H1 (cell line): Measurements from ENCODE around the gene CALHM3. TPM values are rescaled to one million over a fixed set of nuclear protein-coding genes. Genes with fewer than 3 reads are reported as not detected.

Experiments
- CTCF ChIA-PET: fragments of 300-600 bp; sonication (Branson Sonifier 250); formaldehyde crosslinking; loops from one replicate; lab custom pipeline; 2021; ENCODE audit not compliant: partially characterized antibody; lab: Charles Lee
- POLR2A ChIA-PET: fragments of 300-600 bp; sonication (Branson Sonifier 250); formaldehyde crosslinking; loops from one replicate; lab custom pipeline; 2021; ENCODE audit warnings: inconsistent platforms; ENCODE audit not compliant: partially characterized antibody; lab: Charles Lee
- DNase-seq, 2 experiments: peaks; one replicate each; pipeline versions ENCODE4 v3.0.0 to v3.0.0-alpha.2; 2010 to 2022; ENCODE audit warnings: low spot score in 2 of 2, low read depth in 1 of 2, mixed read lengths in 1 of 2
- FAIRE-seq: peaks from 2 replicates; lab custom pipeline; 2011; peaks lifted over from hg19 to GRCh38; lab: Jason Lieb, UNC
- H2AFZ ChIP-seq: 2 replicates; pipeline ENCODE4 v1.8.1; 2012; ENCODE audit warnings: low read length, inconsistent platforms
- H2AK5ac ChIP-seq: 2 replicates; pipeline ENCODE4 v1.6.1; 2013; ENCODE audit warnings: low read depth, low read length
- H2BK120ac ChIP-seq: replicated peaks from 2 replicates; pipeline ENCODE3; 2013; ENCODE audit warnings: low read depth, low read length, inconsistent platforms
- H2BK12ac ChIP-seq: 2 replicates; pipeline ENCODE4 v1.6.1; 2013; ENCODE audit warnings: low read depth, low read length
- H2BK15ac ChIP-seq: 2 replicates; pipeline ENCODE4 v1.6.1; 2013; ENCODE audit warnings: low read length
- H2BK20ac ChIP-seq: 2 replicates; pipeline ENCODE4 v1.6.1; 2013; ENCODE audit warnings: low read length
- H2BK5ac ChIP-seq: 2 replicates; pipeline ENCODE4 v1.6.1; 2013; ENCODE audit warnings: low read depth, low read length
- H3K14ac ChIP-seq: 2 replicates; pipeline ENCODE4 v1.6.1; 2013; ENCODE audit warnings: inconsistent platforms; ENCODE audit not compliant: insufficient read length
- H3K18ac ChIP-seq: 2 replicates; pipeline ENCODE4 v1.6.1; 2013; ENCODE audit warnings: low read length; ENCODE audit errors: extremely low read depth
- H3K23ac ChIP-seq: 2 replicates; pipeline ENCODE4 v1.6.1; 2013; ENCODE audit warnings: inconsistent platforms; ENCODE audit not compliant: insufficient read length
- H3K23me2 ChIP-seq: 2 replicates; pipeline ENCODE4 v1.6.1; 2013; ENCODE audit warnings: low read depth, low read length
- H3K27ac ChIP-seq: 2 replicates; pipeline ENCODE4 v1.6.1; 2011; ENCODE audit warnings: low read depth, low read length, inconsistent platforms
- H3K27me3 ChIP-seq, 4 experiments: replicated peaks in 1 of 4; 1 replicate in 1 of 4; 2 replicates in 3 of 4; pipeline versions ENCODE4 v1.6.1 to v1.8.1; 2011 to 2013; ENCODE audit warnings: low read length in 3 of 4, mild to moderate bottlenecking in 3 of 4, inconsistent platforms in 2 of 4, mixed read lengths in 2 of 4, moderate library complexity in 1 of 4; ENCODE audit not compliant: control insufficient read depth in 3 of 4, insufficient read depth in 3 of 4; ENCODE audit errors: extremely low read depth in 1 of 4
- H3K36me3 ChIP-seq, 4 experiments: 2 replicates each; pipeline versions ENCODE4 v1.6.1 to v1.8.1; 2011 to 2013; ENCODE audit warnings: mild to moderate bottlenecking in 4 of 4, low read length in 3 of 4, moderate library complexity in 2 of 4, control low read depth in 1 of 4, inconsistent platforms in 1 of 4; ENCODE audit not compliant: insufficient read depth in 4 of 4, control insufficient read depth in 2 of 4
- H3K4ac ChIP-seq: replicated peaks from 2 replicates; pipeline ENCODE3; 2013; ENCODE audit warnings: low read length, low read depth, mixed read lengths, inconsistent platforms; ENCODE audit not compliant: insufficient read length
- H3K4me1 ChIP-seq, 4 experiments: replicated peaks in 1 of 4; 1 replicate in 1 of 4; 2 replicates in 3 of 4; pipeline versions ENCODE4 v1.6.1 to v1.8.1; 2011 to 2013; ENCODE audit warnings: low read length in 3 of 4, inconsistent platforms in 2 of 4, mixed read lengths in 1 of 4; ENCODE audit not compliant: insufficient read depth in 4 of 4, control insufficient read depth in 3 of 4
- H3K4me2 ChIP-seq, 2 experiments: 2 replicates each; pipeline versions ENCODE4 v1.6.1 to v1.8.1; 2011 to 2013; ENCODE audit warnings: low read depth in 2 of 2, low read length in 2 of 2, control low read depth in 1 of 2, inconsistent platforms in 1 of 2, mild to moderate bottlenecking in 1 of 2; ENCODE audit not compliant: insufficient read depth in 1 of 2
- H3K4me3 ChIP-seq, 4 experiments: fragments of 200-600, 300-600 bp in 1 of 4; sonication (generic), shearing (Covaris generic), sonication (Bioruptor Twin) in 1 of 4; 2 replicates each; pipeline versions ENCODE4 v1.5.1 to v1.8.1; 2011 to 2016; ENCODE audit warnings: low read length in 4 of 4, low read depth in 3 of 4, control low read depth in 2 of 4, inconsistent platforms in 2 of 4, mild to moderate bottlenecking in 2 of 4, mixed read lengths in 1 of 4, moderate library complexity in 1 of 4; ENCODE audit not compliant: insufficient read depth in 2 of 4; ENCODE audit errors: extremely low read depth in 1 of 4
- H3K56ac ChIP-seq: replicated peaks from 2 replicates; pipeline ENCODE3; 2013; ENCODE audit warnings: low read depth, mild to moderate bottlenecking, mixed read lengths, low read length, inconsistent platforms; ENCODE audit not compliant: insufficient read length
- H3K79me1 ChIP-seq: 2 replicates; pipeline ENCODE4 v1.6.1; 2013; ENCODE audit warnings: low read depth, low read length, control low read depth
- H3K79me2 ChIP-seq, 2 experiments: 2 replicates each; pipeline versions ENCODE4 v1.6.1 to v1.8.1; 2012 to 2013; ENCODE audit warnings: low read length in 2 of 2, mild to moderate bottlenecking in 2 of 2, inconsistent platforms in 1 of 2; ENCODE audit not compliant: insufficient read depth in 2 of 2, control insufficient read depth in 1 of 2
- H3K9ac ChIP-seq, 4 experiments: replicated peaks in 1 of 4; 1 replicate in 1 of 4; 2 replicates in 3 of 4; pipeline versions ENCODE4 v1.6.1 to v1.8.1; 2011 to 2013; ENCODE audit warnings: low read depth in 3 of 4, low read length in 3 of 4, control low read depth in 2 of 4, mild to moderate bottlenecking in 2 of 4, moderate library complexity in 2 of 4, inconsistent platforms in 1 of 4; ENCODE audit errors: extremely low read depth in 1 of 4
- H3K9me3 ChIP-seq, 2 experiments: 2 replicates each; pipeline versions ENCODE4 v1.6.1 to v1.8.1; 2012 to 2013; ENCODE audit warnings: mild to moderate bottlenecking in 2 of 2, moderate library complexity in 2 of 2, control low read depth in 1 of 2, inconsistent platforms in 1 of 2, low read depth in 1 of 2, low read length in 1 of 2, mixed read lengths in 1 of 2; ENCODE audit not compliant: insufficient read depth in 2 of 2
- H4K20me1 ChIP-seq, 2 experiments: replicated peaks in 1 of 2; 2 replicates each; pipeline versions ENCODE3 to v1.8.1; 2011 to 2013; ENCODE audit warnings: inconsistent platforms in 2 of 2, low read length in 2 of 2, mild to moderate bottlenecking in 1 of 2; ENCODE audit not compliant: insufficient read depth in 2 of 2, control insufficient read depth in 1 of 2
- H4K5ac ChIP-seq: 2 replicates; pipeline ENCODE4 v1.6.1; 2013; ENCODE audit warnings: low read length, low read depth, mixed read lengths, inconsistent platforms; ENCODE audit not compliant: insufficient read length
- H4K8ac ChIP-seq: 2 replicates; pipeline ENCODE4 v1.8.0; 2013; ENCODE audit warnings: mild to moderate bottlenecking, moderate library complexity, low read length, inconsistent platforms; ENCODE audit not compliant: insufficient read depth; ENCODE audit errors: extremely low read depth
- H4K91ac ChIP-seq: replicated peaks from 2 replicates; pipeline ENCODE3; 2013; ENCODE audit warnings: low read length, mixed read lengths, inconsistent platforms; ENCODE audit not compliant: insufficient read length
- CBX8 ChIP-seq: fragments of 300-800, 300-1000 bp; sonication (generic); IDR thresholded peaks from 2 replicates; pipeline ENCODE4 v1.7.1; 2016; ENCODE audit warnings: low read depth, low read length, borderline replicate concordance
- GABPA ChIP-seq: IDR thresholded peaks from 2 replicates; pipeline ENCODE4 v1.6.1; 2011; ENCODE audit warnings: mild to moderate bottlenecking, low read length, moderate library complexity, borderline replicate concordance; ENCODE audit not compliant: insufficient read depth
- GTF2F1 ChIP-seq: IDR thresholded peaks from 2 replicates; pipeline ENCODE4 v1.6.1; 2012; ENCODE audit warnings: low read depth, low read length, improper control_type of control experiment, borderline replicate concordance
- KDM1A ChIP-seq: fragments of 200-600, 300-600 bp; sonication (generic); IDR thresholded peaks from 2 replicates; pipeline ENCODE4 v1.7.1; 2016; ENCODE audit warnings: mild to moderate bottlenecking, low read length, borderline replicate concordance
- RBBP5 ChIP-seq: IDR thresholded peaks from 2 replicates; pipeline ENCODE4 v1.7.1; 2012; ENCODE audit warnings: low read depth, mild to moderate bottlenecking, inconsistent platforms, low read length, moderate library complexity, borderline replicate concordance
- WGBS, 2 experiments: shearing (Covaris generic) in 1 of 2; methylation state at CpG; one replicate each; pipeline versions ENCODE4 v1.1.6 to v1.1.7; 2013 to 2015; ENCODE audit warnings: low lambda C conversion rate in 2 of 2, mixed read lengths in 2 of 2, inconsistent platforms in 1 of 2, low coverage in 1 of 2, missing lambda C conversion rate in 1 of 2; ENCODE audit not compliant: insufficient replicate concordance in 2 of 2, insufficient coverage in 1 of 2, insufficient read length in 1 of 2; ENCODE audit errors: extremely low coverage in 1 of 2, missing lambda C conversion rate in 1 of 2; 5-methylcytosine and 5-hydroxymethylcytosine counted together
- polyA plus RNA-seq, 7 experiments: library from polyadenylated mRNA; depleted of rRNA in 3 of 7; stranded (reverse) in 5 of 7; unstranded in 2 of 7; fragments of >200 nt in 5 of 7; fragments of 200-250 nt in 2 of 7; gene quantifications; 1 replicate in 5 of 7; 2 replicates in 1 of 7; 4 replicates in 1 of 7; pipeline versions ENCODE4 v1.2.1 to v1.2.3, GENCODE V29; 2011 to 2013; ENCODE audit warnings: missing spikeins in 2 of 7, mixed read lengths in 2 of 7
- total RNA-seq: library from RNA; stranded (reverse); fragmentation: NEBNext Ultra II Directional; extraction: Animal tissue kit (Norgen Biotek cat#: 25700); gene quantifications from 2 replicates; pipeline ENCODE4 v1.2.1, GENCODE V29; 2021

CALHM3 gene
- total and polyA plus RNA-seq, 2 of the 8 experiments (the other 6 are each of a cell fraction or from before 2014, with no cell fraction given) = 0.17 to 0.60 TPM

- Histone ChIP-seq H3K9me3 (no peaks in the 10 kb centered on the region), H2BK20ac (no peak overlapping the region), H4K5ac (no peak overlapping the region), H3K23ac (no peak overlapping the region), H3K4me1 (no peaks in the 10 kb centered on the region), H4K91ac (no peak overlapping the region), H3K56ac (no peak overlapping the region), H4K20me1 (no peaks in the 10 kb centered on the region), H3K79me2 (no peaks in the 10 kb centered on the region), H3K14ac (no peak overlapping the region), H3K4ac (no peak overlapping the region), H3K4me3 (no peak overlapping the region), H3K23me2 (no peaks in the 10 kb centered on the region), H2AFZ (no peak overlapping the region), H3K4me2 (no peak overlapping the region), H3K9ac (no peak overlapping the region), H2BK15ac (no peak overlapping the region), H2BK5ac (no peak overlapping the region), H3K18ac (no peak overlapping the region), H2BK120ac (no peak overlapping the region), H2BK12ac (no peak overlapping the region), H3K27me3 (no peaks in the 10 kb centered on the region), H2AK5ac (no peak overlapping the region), H3K27ac (no peak overlapping the region), H3K79me1 (no peaks in the 10 kb centered on the region), H3K36me3 (peaks cover 25 to 81% (median 61%) of the 10 kb centered on the region in 4 experiments), H4K8ac (no peak overlapping the region)
- DNase-seq = no peak
- ChIA-PET POLR2A (interaction anchor here (0.7 to 1.5 kb wide), 3 partner anchors 8 to 49 kb away, joined by 3 read pairs; no protein-coding TSS in a partner anchor), CTCF (interaction anchor here (0.8 to 2.0 kb wide), 2 partner anchors 15 to 43 kb away, joined by 3 to 17 read pairs; no protein-coding TSS in a partner anchor)
- FAIRE-seq = no peak
- no peak for TF ChIP-seq KDM1A
- TF ChIP-seq GABPA = no peak
- no peak for TF ChIP-seq GTF2F1
- no peak for TF ChIP-seq CBX8
- no peak for TF ChIP-seq RBBP5
- 94% methylated on average over 8 of the region's 8 CpGs; no CpG with 5 or more reads in 1 of the 2 experiments for WGBS, 2 experiments
Observed at GRCh38 chr10:103431902-103432301, 47.1 kb downstream of the CALHM3 start.
